Stimulated activated CD4-positive, alpha-beta T cell treated with anti-CD3 and anti-CD28 coated beads, TNF-alpha, amount 100 ng/mL, for 24 hours (primary cell): ENCODE results near the gene ALDH7A1.
"Not testable (repeated sequence)": the region's sequence is repeated elsewhere in the genome, so short reads cannot be mapped to it uniquely, and the experiment has no call there.

Source experiments
- DNase-seq, 3 experiments: peaks; one replicate each; pipeline ENCODE4 v3.0.0-alpha.2; 2020; ENCODE audit warnings: low read depth in 3 of 3

ALDH7A1 gene

DNA sequence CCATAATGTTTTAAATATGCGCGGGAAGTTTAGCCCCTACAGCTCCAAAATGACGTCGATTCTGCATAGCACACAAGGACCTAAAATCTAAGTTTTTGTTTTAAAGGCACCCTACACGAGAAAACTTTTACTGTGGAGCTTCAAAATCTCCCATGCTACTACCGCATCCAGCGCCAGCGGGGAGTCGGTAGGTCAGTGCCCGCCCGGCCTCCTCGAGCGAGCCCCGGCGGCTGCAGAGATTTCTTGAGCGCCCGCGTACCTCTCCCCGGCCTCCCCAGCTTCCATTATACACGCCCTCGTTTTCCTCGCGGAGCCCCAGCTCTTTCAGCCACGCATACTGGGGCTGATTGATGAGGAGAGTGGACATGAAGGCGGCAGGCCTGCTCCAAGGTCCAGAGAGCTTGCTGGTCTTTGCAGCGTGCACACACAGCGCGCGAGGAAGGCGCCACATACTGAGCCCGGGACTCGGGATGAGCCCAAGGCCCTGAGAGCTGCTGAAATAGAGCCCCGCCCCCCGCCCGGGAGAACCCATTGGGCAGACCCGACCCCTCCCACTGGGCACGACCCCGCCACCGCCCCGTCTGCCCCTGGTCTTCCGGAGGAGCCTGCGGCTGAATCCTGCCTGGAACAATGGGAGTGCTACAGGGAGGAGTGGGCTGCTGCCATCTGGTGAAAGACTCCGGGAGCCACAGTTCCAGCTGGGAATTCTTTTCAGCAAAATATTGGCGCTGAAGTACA is at the start of gene ALDH7A1:
TSS of gene ALDH7A1 (minus strand) at position 472 of the 738 bp plus-strand sequence. CDS start at position 451, 21 bp downstream.
- DNase-seq, result peak in 2 of 3 experiments; percentile 14 to 63

DNA sequence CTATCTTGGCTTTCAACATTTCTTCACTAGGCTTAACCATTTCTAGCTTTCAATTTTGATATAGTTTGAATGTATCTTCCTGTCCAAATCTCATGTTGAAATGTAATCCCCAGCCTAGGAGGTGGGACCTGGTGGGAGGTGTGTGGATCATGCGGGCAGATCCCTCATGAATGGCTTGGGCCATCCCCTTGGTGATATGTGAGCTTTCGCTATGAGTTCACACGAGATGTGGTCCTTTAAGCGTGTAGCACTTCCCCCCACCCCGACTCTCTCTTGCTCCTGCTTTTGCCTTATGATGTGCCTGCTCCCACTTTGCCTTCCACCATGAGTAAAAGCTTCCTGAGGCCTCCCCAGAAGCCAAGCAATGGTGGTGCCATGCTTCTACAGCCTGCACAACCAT is 46.4 kb upstream of the ALDH7A1 start:
- no peak for DNase-seq

GRCh38 chr5:126640866-126641265 is 45.8 kb upstream of the ALDH7A1 start:
- no peak for DNase-seq

- DNase-seq, result no peak
These were observed 41.9 kb upstream of the ALDH7A1 start for GRCh38 chr5:126636956-126637355.

- DNase-seq, result no peak
These were observed 40.6 kb upstream of the ALDH7A1 start for GRCh38 chr5:126635585-126635984.

DNA sequence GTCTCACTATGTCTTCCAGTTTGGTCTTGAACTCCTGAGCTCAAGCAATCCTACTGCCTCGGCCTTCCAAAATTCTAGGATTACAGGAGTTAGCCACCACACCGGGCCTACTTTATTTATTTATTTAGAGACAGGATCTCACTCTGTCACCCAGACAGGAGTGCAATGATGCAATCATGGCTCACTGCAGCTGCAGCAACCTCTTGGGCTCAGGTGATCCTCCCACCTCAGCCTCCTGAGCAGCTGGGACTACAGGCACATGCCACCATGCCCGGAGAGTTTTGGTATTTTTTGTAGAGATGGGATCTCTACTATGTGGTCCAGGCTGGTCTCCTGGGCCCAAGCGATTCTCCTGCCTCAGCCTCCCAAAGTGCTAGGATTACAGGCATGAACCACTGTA is 38.5 kb upstream of the ALDH7A1 start:
- DNase-seq, result no peak

DNA sequence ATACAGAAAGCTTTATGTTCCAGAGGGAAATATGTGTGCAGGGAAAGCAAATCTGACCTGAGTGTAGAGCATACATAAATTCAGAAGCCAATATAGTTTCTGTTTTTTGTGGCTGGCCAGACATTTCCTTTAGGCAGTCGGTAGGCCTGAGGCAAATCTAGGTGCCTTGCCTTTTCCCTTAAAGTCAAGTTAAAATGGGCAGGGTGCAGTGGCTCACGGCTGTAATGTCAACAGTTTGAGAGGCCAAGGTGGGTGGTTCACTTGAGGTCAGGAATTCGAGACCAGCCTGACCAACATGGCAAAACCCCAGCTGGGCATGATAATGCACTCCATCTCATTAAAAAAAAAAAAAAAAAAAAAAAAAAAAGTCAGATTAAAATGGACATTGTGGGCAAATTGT is 36.9 kb upstream of the ALDH7A1 start:
- no peak for DNase-seq

DNA sequence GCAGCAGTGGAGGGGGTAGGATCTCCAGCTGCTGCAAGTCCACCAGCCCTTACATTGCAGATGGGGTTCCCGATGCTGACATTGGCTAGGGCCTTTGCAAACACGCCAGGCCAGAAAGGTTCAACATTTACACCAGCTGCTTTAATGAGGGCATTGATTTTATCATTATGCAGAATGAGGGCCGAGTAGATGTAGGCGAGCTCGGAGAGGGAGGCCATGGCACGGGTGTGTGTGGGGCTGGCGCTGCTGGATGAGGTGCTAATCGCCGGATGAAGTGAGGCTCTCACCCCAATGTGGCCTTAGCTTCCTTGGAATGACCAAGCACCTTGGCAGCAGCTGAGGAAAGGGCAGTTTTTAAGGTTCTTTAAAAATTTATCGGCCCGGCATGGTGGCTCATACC is 33.1 kb upstream of the ALDH7A1 start:
- no peak for DNase-seq

- no peak for DNase-seq
These were observed 29.5 kb upstream of the ALDH7A1 start for GRCh38 chr5:126624534-126624933.

- no peak for DNase-seq
These were observed 24.8 kb upstream of the ALDH7A1 start for GRCh38 chr5:126619781-126620180.

DNA sequence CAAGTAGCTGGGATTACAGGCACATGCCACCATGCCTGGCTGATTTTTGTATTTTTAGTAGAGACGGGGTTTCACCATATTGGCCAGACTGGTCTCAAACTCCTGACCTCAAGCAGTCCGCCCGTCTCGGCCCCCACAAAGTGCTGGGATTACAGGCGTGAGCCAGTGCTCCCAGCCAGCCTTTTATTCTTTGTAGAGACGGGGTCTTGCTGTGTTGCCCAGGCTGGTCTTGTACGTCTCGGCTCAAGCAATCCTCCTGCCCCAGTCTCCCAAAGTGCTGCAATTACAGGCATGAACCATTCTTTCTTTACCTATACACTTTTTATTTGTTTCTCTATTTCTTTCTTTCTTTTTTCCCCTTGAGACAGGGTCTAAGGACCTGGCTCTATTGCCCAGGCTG is 22.6 kb upstream of the ALDH7A1 start:
- DNase-seq, result not testable (repeated sequence)

DNA sequence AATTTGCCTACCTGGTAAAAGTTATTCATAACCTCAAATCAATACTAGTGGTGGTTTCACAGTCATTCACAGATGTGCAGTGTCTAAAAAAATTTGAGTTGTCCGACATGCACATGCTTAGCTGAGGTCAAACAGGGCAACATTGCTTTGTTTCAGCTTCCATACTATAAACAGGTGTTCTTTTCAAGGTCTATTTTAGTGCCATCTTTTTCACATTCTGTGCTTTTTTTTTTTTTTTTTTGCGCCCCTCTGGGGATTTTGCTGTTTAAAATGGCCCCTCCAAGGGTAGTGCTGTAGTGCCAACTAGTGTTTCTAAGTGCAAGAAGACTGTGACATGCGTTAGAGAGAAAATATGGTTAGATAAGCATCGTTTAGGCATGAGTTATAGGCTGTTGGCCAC is 20.3 kb upstream of the ALDH7A1 start:
- DNase-seq, result no peak

GRCh38 chr5:126613941-126614592 is 19.0 kb upstream of the ALDH7A1 start:
- DNase-seq, result no peak

- DNase-seq, result no peak
These were observed 15.6 kb upstream of the ALDH7A1 start for GRCh38 chr5:126610616-126611015.

- DNase-seq, result no peak
These were observed 15.1 kb upstream of the ALDH7A1 start for GRCh38 chr5:126610160-126610559.

- no peak for DNase-seq
These were observed 10.5 kb upstream of the ALDH7A1 start for GRCh38 chr5:126605525-126605924.

DNA sequence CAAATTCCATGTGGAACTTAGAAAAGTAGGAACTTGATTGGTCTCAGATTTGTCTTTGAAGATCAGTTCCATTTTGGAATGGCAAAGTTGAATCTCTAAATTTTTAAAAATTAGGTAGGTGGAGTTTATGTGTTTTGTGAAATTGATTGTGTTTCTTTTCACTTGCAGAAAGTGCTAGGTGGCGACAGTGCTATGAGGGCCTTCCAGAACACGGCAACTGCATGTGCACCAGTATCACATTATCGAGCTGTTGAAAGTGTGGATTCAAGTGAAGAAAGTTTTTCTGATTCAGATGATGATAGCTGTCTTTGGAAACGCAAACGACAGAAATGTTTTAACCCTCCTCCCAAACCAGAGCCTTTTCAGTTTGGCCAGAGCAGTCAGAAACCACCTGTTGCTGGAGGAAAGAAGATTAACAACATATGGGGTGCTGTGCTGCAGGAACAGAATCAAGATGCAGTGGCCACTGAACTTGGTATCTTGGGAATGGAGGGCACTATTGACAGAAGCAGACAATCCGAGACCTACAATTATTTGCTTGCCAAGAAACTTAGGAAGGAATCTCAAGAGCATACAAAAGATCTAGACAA is 8.5 kb upstream of the ALDH7A1 start:
- no peak for DNase-seq

- DNase-seq, result peak; percentile 45 to 72 (median 51)
These were observed 5.9 kb upstream of the ALDH7A1 start, which contains the start of gene PHAX for GRCh38 chr5:126600631-126601511. Gene PHAX (plus strand): TSS chr5:126600947. CDS start chr5:126600963, 16 bp downstream.

- DNase-seq, result not testable (repeated sequence)
These were observed 5.1 kb upstream of the ALDH7A1 start for GRCh38 chr5:126599971-126600630.

GRCh38 chr5:126599499-126599898 is 4.5 kb upstream of the ALDH7A1 start:
- DNase-seq, result no peak

GRCh38 chr5:126597156-126597555 is 2.1 kb upstream of the ALDH7A1 start:
- DNase-seq, result no peak
